Epithelial cell of esophagus (primary cell): ENCODE results near the gene MYBBP1A.

Source experiments
- DNase-seq: peaks from one replicate; pipeline ENCODE4 v3.0.0; 2010; ENCODE audit warnings: low read depth
- H3K4me3 ChIP-seq: 2 replicates; pipeline ENCODE4 v1.5.1; 2011; ENCODE audit warnings: mild to moderate bottlenecking, low read length, control low read depth
- CTCF ChIP-seq: IDR thresholded peaks from 2 replicates; pipeline ENCODE4 v1.5.1; 2011; ENCODE audit warnings: low read depth, mild to moderate bottlenecking, low read length, control low read depth, inconsistent platforms; ENCODE audit not compliant: insufficient read depth; ENCODE audit errors: missing control alignments

The MYBBP1A gene

GRCh38 chr17:4574448-4575045, 19.4 kb upstream of the MYBBP1A start:
- no peak for TF ChIP-seq CTCF
- DNase-seq: no peak
- no peak overlapping the region for H3K4me3 ChIP-seq

- no peak overlapping the region for H3K4me3 ChIP-seq
- TF ChIP-seq CTCF: no peak
- peak; percentile 44 for DNase-seq
Measured at GRCh38 chr17:4573669-4574068, 18.5 kb upstream of the MYBBP1A start.

GRCh38 chr17:4573115-4573514, 17.9 kb upstream of the MYBBP1A start:
- H3K4me3 ChIP-seq: no peak overlapping the region
- DNase-seq: no peak
- no peak for TF ChIP-seq CTCF

GRCh38 chr17:4572131-4572530, 16.9 kb upstream of the MYBBP1A start:
- no peak for TF ChIP-seq CTCF
- H3K4me3 ChIP-seq: no peak overlapping the region
- DNase-seq: no peak

- no peak for TF ChIP-seq CTCF
- DNase-seq: no peak
Measured at GRCh38 chr17:4569591-4569990, 14.4 kb upstream of the MYBBP1A start.

GRCh38 chr17:4566785-4567184, 11.6 kb upstream of the MYBBP1A start:
- TF ChIP-seq CTCF: peak; percentile 83
- H3K4me3 ChIP-seq: no peak overlapping the region
- DNase-seq: peak; percentile 68

More at GRCh38 chr17:4569591-4569990, 14.4 kb upstream of the MYBBP1A start:
- no peak overlapping the region for H3K4me3 ChIP-seq
